ENCODE data around the gene STEAP3. TPM values are rescaled to one million over a fixed set of nuclear protein-coding genes. Genes with fewer than 3 reads are reported as not detected.

Gene STEAP3
- total RNA-seq, 4 donors from 2014 or later: 18.3 to 21.7 (median 20.6) TPM

DNA sequence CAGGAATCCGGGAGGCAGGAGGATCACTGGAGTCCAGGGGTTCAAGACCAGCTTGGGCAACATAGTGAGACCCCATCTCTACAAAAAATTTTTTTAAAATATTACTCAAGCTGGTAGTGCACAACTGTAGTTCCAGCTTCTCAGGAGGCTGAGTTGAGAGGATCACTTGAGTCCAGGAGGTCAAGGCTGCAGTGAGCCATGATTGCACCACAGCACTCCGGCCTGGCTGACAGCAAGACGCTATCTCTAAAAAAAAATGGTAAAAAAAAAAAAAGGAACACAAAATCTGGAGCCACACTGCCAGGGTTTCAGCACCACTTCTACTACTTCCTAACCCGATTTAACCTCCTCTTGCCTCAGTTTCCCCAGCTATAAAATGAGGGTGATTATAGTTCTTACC lies 57.0 kb downstream of the STEAP3 start:
- WGBS: 69% methylated on average over 4 of the region's 4 CpGs
- Histone ChIP-seq H3K27me3 (no peaks in the 10 kb centered on the region), H3K27ac (no peak overlapping the region), H3K36me3 (no peaks in the 10 kb centered on the region), H3K4me3 (no peak overlapping the region), H3K9me3 (no peaks in the 10 kb centered on the region), H3K4me1 (peaks cover 20% of the 10 kb centered on the region)
- DNase-seq (ENCODE audit: low spot score in 2 of 2): no peak
- no peak for TF ChIP-seq EP300 (IDR thresholded peaks at IDR 0.05)
- no peak for TF ChIP-seq POLR2A (IDR thresholded peaks at IDR 0.05)
- TF ChIP-seq, protein P1, sequence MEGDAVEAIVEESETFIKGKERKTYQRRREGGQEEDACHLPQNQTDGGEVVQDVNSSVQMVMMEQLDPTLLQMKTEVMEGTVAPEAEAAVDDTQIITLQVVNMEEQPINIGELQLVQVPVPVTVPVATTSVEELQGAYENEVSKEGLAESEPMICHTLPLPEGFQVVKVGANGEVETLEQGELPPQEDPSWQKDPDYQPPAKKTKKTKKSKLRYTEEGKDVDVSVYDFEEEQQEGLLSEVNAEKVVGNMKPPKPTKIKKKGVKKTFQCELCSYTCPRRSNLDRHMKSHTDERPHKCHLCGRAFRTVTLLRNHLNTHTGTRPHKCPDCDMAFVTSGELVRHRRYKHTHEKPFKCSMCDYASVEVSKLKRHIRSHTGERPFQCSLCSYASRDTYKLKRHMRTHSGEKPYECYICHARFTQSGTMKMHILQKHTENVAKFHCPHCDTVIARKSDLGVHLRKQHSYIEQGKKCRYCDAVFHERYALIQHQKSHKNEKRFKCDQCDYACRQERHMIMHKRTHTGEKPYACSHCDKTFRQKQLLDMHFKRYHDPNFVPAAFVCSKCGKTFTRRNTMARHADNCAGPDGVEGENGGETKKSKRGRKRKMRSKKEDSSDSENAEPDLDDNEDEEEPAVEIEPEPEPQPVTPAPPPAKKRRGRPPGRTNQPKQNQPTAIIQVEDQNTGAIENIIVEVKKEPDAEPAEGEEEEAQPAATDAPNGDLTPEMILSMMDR (IDR thresholded peaks at IDR 0.05): no peak
- no peak for TF ChIP-seq POLR2AphosphoS5 (IDR thresholded peaks at IDR 0.05)

DNA sequence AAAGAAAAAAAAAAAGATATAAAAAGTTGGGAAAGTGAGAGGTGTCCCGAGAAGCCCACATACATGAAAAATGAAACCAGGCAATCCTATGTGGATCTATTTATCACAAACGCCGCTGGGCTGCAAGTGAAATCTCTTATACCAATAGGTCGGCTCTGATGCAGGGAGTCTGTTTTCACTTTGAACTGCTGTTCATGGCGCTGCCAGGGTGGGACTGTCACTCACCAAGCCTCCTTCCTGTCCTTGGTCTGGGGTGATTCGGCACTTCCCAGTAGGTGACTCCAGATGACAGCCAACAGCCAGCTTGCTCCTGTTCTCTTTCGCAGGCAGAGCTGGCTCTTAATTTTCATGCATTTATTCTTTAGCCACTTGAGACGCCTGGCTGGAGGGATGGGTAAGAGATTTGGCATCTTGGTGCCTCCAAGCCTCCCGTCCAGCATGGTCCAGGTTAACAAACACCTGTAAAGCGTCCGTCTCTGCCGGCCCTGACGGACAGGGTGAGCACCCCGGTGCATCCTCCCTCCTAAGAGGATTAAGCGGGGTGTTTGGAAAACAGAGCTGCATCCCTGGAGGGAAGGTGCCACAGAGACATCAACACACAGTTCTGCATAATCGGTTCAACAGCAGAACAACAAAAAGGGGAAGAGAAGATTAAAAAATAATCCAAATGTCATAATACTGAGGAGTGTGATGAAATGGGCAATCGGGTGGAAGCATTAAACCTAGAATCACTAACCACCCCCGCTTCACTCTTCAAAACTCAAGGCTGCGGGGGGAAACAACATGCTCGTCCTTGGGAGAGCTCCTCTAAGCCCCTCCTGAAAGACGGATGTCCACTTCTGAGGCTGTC lies 58.7 kb downstream of the STEAP3 start:
- WGBS: 82% methylated on average over 21 of the region's 21 CpGs
- H3K27me3 ChIP-seq: no peaks in the 10 kb centered on the region
- H3K4me3 ChIP-seq: no peak overlapping the region
- no peaks in the 10 kb centered on the region for H3K9me3 ChIP-seq
- H3K4me1 ChIP-seq: peaks cover 20% of the 10 kb centered on the region
- no peak for DNase-seq (ENCODE audit: low spot score in 2 of 2)
- peak overlapping the region; percentile 86 for H3K27ac ChIP-seq
- H3K36me3 ChIP-seq: peaks cover 7% of the 10 kb centered on the region
- TF ChIP-seq, protein P1 (IDR thresholded peaks at IDR 0.05): no peak
- TF ChIP-seq EP300 (IDR thresholded peaks at IDR 0.05) (no peak), POLR2AphosphoS5 (IDR thresholded peaks at IDR 0.05) (no peak), POLR2A (IDR thresholded peaks at IDR 0.05) (no peak)

DNA sequence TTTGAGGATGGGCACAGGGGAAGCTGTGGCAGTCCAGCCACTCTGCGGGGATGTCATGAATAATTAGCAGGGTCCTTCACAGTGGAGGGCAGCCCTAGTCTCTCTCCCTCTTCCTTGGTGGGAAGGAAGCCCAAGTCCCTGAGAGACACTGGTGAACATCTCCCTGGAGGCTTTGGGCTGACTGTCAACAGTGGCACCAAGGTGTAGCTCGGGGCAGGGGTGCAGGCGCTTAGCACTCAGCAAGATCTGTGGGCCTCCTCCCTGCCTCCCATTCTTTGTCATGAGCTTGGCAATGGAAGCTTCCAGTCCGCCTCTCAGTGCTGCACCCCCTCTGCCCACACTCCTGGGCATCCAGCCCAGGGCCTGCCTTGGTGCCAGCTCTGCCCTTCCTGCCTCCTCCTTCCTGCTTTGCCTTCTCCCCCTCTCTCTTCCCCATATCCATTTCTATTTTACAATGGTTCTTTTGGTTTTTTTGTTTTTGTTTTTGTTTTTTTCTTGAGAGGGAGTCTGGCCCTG lies 59.4 kb downstream of the STEAP3 start:
- Histone ChIP-seq H3K27me3 (no peaks in the 10 kb centered on the region), H3K36me3 (peaks cover 7% of the 10 kb centered on the region), H3K4me3 (no peak overlapping the region), H3K9me3 (no peaks in the 10 kb centered on the region), H3K4me1 (peaks cover 20% of the 10 kb centered on the region), H3K27ac (peak overlapping the region; percentile 86)
- 66% methylated on average over 3 of the region's 4 CpGs for WGBS
- TF ChIP-seq POLR2A (IDR thresholded peaks at IDR 0.05): no peak
- TF ChIP-seq, protein P1 (IDR thresholded peaks at IDR 0.05): no peak
- TF ChIP-seq EP300 (IDR thresholded peaks at IDR 0.05): no peak
- TF ChIP-seq POLR2AphosphoS5 (IDR thresholded peaks at IDR 0.05): no peak
- no peak for DNase-seq (ENCODE audit: low spot score in 2 of 2)

DNA sequence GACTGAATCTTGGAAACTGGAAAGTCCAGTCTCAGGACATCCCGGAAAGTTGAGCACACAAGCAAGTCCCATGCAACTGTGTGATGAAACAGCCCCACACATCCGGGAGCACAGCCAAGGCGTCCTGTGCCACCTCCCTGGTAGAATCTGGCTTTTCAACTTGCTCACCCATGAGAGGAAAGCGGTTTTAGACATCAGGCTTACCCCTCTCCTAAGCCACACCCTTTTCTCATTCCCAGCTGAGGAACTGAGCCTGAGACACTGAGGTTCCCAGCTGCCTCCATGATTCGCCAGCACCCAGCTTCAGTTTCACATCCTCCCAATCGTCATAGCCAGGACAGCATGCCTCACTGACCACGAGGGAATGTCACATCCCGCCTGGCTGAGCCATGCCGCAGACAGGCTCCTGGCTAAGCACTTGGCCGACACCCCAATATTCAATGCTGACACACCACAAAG lies 60.3 kb downstream of the STEAP3 start:
- peak in 1 of 2 donors; percentile 87 for DNase-seq (ENCODE audit: low spot score in 2 of 2)
- peak overlapping the region; percentile 12 for H3K4me3 ChIP-seq
- WGBS: 23% methylated on average over 10 of the region's 10 CpGs
- no peaks in the 10 kb centered on the region for H3K9me3 ChIP-seq
- H3K27me3 ChIP-seq: no peaks in the 10 kb centered on the region
- peaks cover 20% of the 10 kb centered on the region for H3K4me1 ChIP-seq
- TF ChIP-seq POLR2A (IDR thresholded peaks at IDR 0.05): no peak
- TF ChIP-seq POLR2AphosphoS5 (IDR thresholded peaks at IDR 0.05): peak in 1 of 3 donors; percentile 54
- peak overlapping the region; percentile 86 for H3K27ac ChIP-seq
- H3K36me3 ChIP-seq: peaks cover 7% of the 10 kb centered on the region

DNA sequence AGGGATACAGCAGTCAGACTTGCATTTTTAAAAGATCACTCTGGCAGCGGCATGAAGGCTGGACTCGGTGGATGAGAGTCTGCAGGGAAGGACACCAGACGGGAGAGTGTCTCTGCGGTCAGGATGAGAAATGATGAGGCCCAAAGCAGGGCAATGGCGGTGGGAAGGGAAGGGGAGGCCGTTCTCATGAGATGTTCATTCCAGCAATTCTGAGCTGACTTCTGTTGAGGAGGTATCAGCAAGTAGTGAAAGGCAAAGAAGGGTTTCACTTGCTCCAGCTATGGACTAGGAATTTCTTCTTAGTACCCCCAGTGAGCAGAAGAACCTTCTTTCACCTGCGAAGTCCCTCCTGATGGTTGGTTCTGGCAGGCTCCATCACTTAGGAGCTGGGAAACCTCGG lies 63.0 kb downstream of the STEAP3 start:
- peaks cover 7% of the 10 kb centered on the region for H3K36me3 ChIP-seq
- DNase-seq (ENCODE audit: low spot score in 2 of 2): no peak
- H3K4me3 ChIP-seq: no peak overlapping the region
- WGBS: 83% methylated on average over 8 of the region's 8 CpGs
- peaks cover 20% of the 10 kb centered on the region for H3K4me1 ChIP-seq
- H3K9me3 ChIP-seq: no peaks in the 10 kb centered on the region
- TF ChIP-seq POLR2A (IDR thresholded peaks at IDR 0.05): no peak
- TF ChIP-seq, protein P1 (IDR thresholded peaks at IDR 0.05): no peak
- no peak for TF ChIP-seq EP300 (IDR thresholded peaks at IDR 0.05)
- TF ChIP-seq POLR2AphosphoS5 (IDR thresholded peaks at IDR 0.05): no peak
- no peaks in the 10 kb centered on the region for H3K27me3 ChIP-seq
- no peak overlapping the region for H3K27ac ChIP-seq

All from suprapubic skin (tissue), 4 donors.